HS-5 (cell line): ENCODE measurements around the gene CD160.
"Not testable (repeated sequence)": the region's sequence is repeated elsewhere in the genome, so short reads cannot be mapped to it uniquely, and the experiment has no call there.

Experiments
- DNase-seq: peaks from one replicate; pipeline ENCODE4 v3.0.0-alpha.2; 2012; ENCODE audit warnings: low read depth

CD160 gene

GRCh38 chr1:145710291-145711027, 8.8 kb upstream of the CD160 start:
- DNase-seq = no peak

- DNase-seq = no peak
Measured at GRCh38 chr1:145711213-145711651, 8.1 kb upstream of the CD160 start.

DNA sequence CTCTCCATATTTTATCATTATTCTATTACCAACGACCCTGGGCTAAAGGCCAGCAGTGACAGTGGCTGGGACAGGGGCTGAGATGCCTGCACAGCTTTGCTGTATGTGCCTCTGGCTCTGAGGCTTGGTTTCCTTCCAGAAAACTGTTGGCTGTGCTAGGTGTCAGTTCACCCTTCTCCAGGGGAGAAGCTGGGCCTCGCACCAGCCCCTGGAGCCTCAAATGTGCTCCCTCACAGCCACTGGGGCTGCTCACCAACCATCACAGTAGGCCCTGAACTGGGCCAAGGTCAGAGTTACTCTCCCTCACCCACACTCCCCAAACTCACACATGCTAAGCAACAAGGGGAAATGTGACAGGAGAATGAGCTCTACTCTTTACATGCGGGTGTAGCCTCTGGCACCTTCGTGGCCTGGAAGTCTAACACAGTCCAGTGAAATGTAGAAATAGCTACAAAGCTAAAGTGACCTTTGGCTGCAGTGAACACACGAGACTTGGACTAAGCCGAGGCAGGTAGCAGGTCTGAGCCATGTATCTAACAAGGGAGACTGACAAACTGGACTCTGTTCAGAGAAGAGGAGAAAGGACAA, 4.7 kb upstream of the CD160 start:
- DNase-seq = no peak

DNA sequence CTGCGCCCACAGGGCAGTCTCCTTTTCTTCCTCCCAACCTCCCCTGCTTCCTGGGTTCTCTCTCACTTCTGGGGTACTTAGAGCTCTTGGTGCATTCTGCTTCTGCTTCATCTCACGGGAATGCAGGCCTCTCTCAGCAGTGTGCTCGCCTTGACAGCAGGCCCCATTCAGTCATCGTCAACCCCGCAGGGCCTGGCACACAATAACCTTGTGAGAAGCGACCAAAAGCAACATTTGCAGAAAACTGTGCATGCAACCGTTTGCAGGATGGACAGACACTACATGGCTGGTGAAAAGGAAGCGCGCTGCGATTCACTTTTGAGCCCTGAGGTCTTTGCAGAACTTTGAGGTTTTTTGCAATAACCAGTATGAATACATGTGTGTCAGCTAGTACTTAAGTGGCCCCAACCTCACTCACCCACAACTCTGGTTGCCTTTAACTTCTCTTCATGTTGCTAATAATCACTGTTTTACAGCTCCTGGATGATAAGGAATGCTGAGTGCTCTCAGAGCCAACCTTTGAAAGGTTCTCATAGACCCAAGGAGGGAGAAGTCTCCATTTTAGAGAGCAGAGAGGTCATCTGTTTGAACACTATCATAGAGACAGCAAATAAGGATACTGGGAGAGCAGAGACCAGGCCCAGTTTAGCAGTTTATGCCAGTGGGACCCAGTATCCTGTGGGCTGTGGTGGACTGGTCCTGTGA, 2.5 kb upstream of the CD160 start:
- DNase-seq = no peak

DNA sequence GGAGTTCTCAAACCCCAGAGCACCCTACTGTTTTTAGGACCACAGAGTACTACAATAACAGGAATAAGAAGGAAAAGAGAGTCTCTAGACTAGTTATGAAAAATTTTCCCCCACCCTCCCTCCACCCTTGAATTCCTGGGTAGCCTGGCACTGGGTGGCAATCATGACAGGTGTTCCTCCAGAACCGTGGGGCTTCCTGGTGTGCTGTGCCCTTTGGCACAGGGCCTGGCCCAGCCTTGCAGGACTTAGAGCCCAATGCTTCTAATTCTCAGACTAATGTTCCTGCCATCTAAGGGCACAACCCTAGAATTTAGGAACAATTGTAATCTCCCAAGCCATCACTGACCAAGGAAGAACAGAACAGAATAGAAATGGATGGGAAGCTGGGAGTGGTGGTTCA, 1.5 kb upstream of the CD160 start:
- no peak for DNase-seq

DNA sequence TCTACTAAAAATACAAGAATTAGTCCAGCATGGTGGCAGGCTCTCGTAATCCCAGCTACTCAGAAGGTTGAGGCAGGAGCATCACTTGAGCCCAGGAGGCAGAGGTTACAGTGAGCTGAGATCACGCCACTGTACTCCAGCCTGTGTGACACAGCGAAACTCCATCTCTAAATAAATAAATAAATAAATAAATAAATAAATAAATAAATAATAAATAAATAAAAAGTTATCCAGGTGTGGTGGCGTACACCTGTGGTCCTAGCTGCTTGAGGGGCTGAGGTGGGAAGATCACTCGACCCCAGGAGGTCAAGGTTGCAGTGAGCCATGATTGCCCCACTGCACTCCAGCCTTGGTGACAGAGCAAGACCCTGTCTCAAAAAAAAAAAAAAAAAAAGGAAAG, 834 bp upstream of the CD160 start:
- DNase-seq = not testable (repeated sequence)

GRCh38 chr1:145720556-145720877, 1.2 kb downstream of the CD160 start:
- peak; percentile 87 for DNase-seq

DNA sequence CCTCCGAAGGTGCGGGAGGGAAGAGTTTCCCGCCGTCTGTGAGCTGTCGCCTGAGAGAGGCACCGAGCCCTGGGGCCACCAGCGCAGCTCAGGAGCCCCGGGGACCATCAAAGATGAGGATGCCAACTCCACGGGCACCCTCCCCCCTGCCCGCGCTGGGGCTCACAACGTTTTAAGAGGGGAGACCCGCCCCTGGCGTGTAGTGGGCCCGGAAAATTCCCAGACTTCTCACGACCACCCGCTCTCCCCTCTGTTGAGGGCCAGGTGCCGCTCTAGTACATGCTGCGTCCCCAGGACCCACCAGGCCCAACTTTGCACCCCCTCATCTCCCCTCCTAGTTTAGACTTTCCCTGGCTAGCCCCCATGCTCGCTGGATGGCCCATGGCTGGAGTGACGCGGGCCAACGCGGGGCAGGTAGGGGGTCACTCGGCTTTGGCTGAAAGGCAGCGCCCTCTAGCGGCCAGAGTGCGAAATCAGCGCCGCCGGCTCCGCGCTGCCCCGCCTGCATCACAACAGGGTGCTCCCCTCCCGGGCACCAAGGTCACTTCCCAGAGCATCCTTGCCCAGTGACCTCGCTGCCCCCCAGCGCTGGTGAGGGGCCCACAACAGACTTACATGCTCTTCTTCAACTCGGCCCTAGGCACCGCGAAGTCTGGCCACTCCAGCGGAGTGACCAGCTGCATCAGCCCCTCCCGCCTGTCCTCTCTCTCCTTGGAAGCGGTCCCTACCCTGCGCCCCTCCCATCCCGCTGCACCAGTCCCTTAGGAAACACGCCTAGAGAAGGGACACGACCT, 1.8 kb downstream of the CD160 start:
- DNase-seq = no peak

GRCh38 chr1:145726193-145726592, 6.9 kb downstream of the CD160 start:
- not testable (repeated sequence) for DNase-seq

DNA sequence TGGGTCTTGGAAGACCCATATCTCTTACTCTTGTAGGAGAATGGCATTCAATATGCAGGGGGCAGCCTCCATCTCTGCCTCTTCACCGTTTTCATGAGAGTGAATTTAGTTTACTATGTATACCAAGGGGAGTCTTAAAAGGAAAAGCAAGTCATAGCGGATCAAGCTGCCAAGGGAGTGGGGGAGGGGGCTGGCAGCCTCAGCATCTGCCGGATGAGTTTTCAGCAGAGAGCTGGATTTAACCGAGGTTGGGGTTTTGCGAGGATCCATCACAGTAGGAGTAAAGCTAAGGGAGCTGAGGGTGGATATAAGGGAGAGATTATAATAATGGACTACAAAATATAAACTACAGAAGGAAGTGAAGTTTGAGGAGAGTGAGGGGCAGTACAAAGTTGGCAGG, 9.9 kb downstream of the CD160 start:
- no peak for DNase-seq

DNA sequence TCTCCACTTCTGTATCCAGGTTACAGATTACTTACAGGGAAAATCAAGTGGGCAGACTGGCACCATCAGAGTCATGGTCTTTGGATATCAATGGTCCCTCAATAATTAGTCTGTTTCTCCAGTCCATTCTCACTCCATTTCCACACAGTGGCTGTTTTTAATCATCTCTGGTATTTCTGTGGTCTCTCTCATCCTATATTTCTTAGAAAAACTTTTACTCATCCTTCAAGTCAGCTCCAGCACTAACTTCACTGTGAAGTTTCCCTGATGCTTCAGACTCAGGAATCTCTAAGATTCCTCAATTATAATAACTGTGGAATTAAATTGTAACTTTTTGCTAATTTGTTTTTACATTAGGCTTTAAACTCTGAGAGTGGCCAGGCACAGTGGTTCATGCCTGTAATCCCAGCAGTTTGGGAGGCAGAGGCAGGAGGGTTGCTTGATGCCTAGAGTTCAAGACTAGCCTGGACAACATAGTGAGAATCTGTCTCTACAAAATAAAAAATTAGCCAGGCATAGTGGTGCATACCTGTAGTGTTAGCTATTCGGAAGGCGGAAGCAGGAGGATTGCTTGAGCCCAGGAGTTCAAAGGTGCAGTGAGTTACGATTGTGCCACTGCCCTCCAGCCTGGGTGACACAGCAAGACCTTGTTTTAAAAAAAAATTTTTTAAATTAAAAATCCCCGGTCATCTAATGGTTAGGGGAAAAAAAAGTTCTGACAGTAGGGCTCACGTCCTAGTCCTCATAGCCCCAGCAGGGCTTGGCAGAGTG, 10.6 kb downstream of the CD160 start:
- DNase-seq = no peak

GRCh38 chr1:145730467-145730866, 11.2 kb downstream of the CD160 start:
- DNase-seq = no peak

GRCh38 chr1:145730900-145731299, 11.6 kb downstream of the CD160 start:
- no peak for DNase-seq

- DNase-seq = no peak
Measured at GRCh38 chr1:145736191-145736590, 16.9 kb downstream of the CD160 start.

GRCh38 chr1:145740269-145740668, 21.0 kb downstream of the CD160 start:
- DNase-seq = no peak

DNA sequence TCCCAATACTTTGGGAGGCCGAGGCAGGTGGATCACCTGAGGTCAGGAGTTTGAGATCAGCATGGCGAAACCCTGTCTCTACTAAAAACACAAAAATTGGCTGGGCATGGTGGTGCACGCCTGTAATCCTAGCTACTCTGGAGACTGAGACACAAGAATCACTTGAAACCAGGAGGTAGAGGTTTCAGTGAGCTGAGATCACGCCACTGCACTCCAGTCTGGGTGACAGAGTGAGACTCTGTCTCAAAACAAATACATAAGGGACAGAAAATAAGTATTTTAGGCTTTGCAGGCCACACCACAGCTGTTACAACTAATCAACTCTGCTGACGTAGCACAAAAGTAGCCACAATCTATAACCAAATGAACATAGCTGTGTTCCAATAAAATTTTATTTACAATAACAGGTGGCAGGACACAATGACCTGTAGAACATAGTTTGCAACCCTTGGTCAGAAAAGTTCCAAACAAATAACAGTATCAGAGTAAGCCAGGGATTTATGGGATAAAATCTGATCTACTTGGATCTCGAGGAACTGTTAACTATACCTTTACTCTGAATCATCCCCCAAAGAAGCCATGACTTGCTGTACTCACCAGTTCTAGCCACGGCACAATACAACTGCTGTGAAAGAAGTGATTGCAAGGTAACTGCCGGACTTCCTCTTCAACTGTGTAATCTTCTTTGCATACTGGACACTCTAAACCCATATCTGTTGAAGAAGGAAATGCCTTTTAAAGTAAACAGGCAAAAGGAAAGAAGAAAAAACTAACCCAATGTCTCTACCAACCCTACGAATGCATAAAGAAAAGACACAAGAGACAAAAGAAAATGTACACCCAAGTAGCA, 28.3 kb downstream of the CD160 start:
- DNase-seq = no peak

DNA sequence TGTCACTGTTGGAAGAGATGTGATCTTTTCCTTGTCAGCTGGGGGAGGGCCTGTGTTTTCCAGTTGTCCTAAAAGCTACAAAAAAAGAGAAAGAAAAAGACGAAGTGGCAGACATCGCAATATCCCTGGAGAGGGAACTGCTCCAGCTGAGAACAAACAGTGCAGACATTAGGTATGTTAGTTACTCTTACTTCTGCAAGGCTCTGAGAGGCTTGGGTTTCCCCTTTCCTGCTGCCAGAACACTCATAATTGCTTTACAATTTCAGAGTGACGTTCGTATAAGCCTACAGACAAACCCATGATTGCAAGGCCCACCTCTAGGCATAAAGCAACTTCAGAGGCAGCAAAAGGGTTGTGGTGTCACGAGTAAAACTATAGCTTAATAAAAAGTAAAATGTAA, 31.1 kb downstream of the CD160 start:
- DNase-seq = no peak

GRCh38 chr1:145751491-145752037, 32.3 kb downstream of the CD160 start:
- DNase-seq = peak; percentile 97

DNA sequence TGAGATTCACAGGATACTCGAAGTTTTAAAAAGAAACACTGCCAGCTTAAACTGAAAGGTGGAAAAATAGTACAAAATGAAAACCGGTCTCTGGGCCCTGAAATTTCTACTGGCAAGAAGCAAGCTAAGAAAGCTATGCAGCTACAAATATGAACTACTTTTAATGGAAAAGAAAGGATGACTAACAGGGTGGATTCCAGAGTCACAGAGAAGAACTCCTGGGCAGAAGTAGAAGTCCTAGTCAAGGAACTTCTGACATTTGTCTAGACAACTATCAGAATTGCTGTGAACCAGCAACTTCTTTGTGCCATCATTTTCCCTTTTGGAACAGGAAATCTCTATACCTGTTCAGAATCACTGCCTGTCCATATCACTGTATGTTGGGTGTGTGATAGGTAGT, 38.1 kb downstream of the CD160 start:
- DNase-seq = no peak

GRCh38 chr1:145758116-145758515, 38.8 kb downstream of the CD160 start:
- no peak for DNase-seq

DNA sequence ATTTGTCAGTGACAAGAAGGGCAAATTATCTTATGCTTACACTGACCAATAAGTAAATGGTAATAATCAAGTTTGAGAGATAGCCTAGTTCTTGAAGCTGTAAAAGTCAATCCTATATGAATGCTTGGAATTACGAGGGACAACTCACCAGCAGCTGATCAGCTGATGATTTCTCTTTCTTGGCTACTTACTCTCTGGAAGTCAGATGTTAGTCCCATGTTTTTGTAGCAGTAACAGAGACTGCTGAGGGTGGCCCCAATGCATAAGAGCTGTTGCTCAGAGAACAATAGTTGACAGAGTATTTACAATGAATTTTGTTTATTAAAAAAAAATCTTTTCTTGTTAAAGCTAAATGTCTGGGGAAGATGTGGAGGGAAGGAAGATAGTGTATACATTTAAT, 39.3 kb downstream of the CD160 start:
- no peak for DNase-seq
